Heart right ventricle (tissue), 16 donors: ENCODE measurements around the gene PROK2. TPM values are rescaled to one million over a fixed set of nuclear protein-coding genes. Genes with fewer than 3 reads are reported as not detected.
A peak's percentile ranks its signal among the peaks of the same experiment; 100 is the strongest.

Experiments used
- ATAC-seq, 8 donors: fragments of 200-7000 bp; cut with Tn5 transposase; one replicate each; pipeline ENCODE4 v1.9.1; 2020; ENCODE audit warnings: mild to moderate bottlenecking in 8 of 8, moderate library complexity in 8 of 8, moderate number of reproducible peaks in 1 of 8
- DNase-seq, 2 donors: peaks; one replicate each; pipeline ENCODE4 v3.0.0-alpha.2; 2020
- H3K27ac ChIP-seq, 10 donors: fragments of 200-600 bp; sonication (generic) in 2 of 10; one replicate each; pipeline versions ENCODE4 v1.5.0 to v1.8.0; 2020 to 2022; ENCODE audit warnings: mild to moderate bottlenecking in 3 of 10
- H3K27me3 ChIP-seq, 7 donors: fragments of 200-600 bp; one replicate each; pipeline ENCODE4 v1.8.0; 2021 to 2022; ENCODE audit warnings: mild to moderate bottlenecking in 2 of 7
- H3K36me3 ChIP-seq, 9 donors: fragments of 200-600 bp; sonication (generic) in 1 of 9; one replicate each; pipeline versions ENCODE4 v1.5.0 to v1.8.0; 2020 to 2022; ENCODE audit warnings: mild to moderate bottlenecking in 2 of 9
- H3K4me1 ChIP-seq, 9 donors: fragments of 200-600 bp; sonication (generic) in 1 of 9; one replicate each; pipeline versions ENCODE4 v1.5.0 to v1.8.0; 2020 to 2022; ENCODE audit warnings: mild to moderate bottlenecking in 4 of 9
- H3K4me3 ChIP-seq, 10 donors: fragments of 200-600 bp; sonication (generic) in 2 of 10; one replicate each; pipeline versions ENCODE4 v1.5.0 to v1.8.0; 2020 to 2022; ENCODE audit warnings: mild to moderate bottlenecking in 7 of 10, moderate library complexity in 2 of 10
- H3K9me3 ChIP-seq, 11 donors: fragments of 200-600 bp in 10 of 11; sonication (generic) in 2 of 11; one replicate each; pipeline versions ENCODE4 v1.5.0 to v1.8.0; 2013 to 2022; ENCODE audit warnings: mild to moderate bottlenecking in 2 of 11, control low read depth in 1 of 11, moderate library complexity in 1 of 11
- WGBS, 2 donors: extraction: QIAGEN DNeasy Blood & Tissue Kit; methylation state at CpG; one replicate each; pipeline ENCODE4 v1.1.7; 2013; ENCODE audit warnings: inconsistent platforms in 1 of 2; 5-methylcytosine and 5-hydroxymethylcytosine counted together
- intact Hi-C, 10 donors: fragments of 100-400 bp; cut with DNase I; formaldehyde crosslinking; loops; one replicate each; pipeline versions ENCODE4 v1.11.1 to v1.14.2; 2022
- polyA plus RNA-seq, 2 donors: library from polyadenylated mRNA; stranded (reverse); fragments of 200-250 nt; gene quantifications; one replicate each; pipeline ENCODE4 v1.2.3, GENCODE V29; 2013
- total RNA-seq, 10 donors: library from RNA; stranded (reverse); fragmentation: NEBNext Ultra II Directional in 3 of 10; extraction: Animal tissue kit (Norgen Biotek cat#: 25700) in 3 of 10; gene quantifications; one replicate each; pipeline versions ENCODE4 v1.2.1 to v1.2.4, GENCODE V29; 2021 to 2023
- TF ChIP-seq, protein P1 (sequence below), 9 donors: fragments of 200-600 bp; sonication (generic) in 2 of 9; IDR thresholded peaks; one replicate each; pipeline versions ENCODE4 v1.5.0 to v1.8.0; 2021 to 2022; ENCODE audit warnings: antibody characterized with exemption in 9 of 9, mild to moderate bottlenecking in 5 of 9, moderate library complexity in 1 of 9
- donor health status: Arrhythmogenic right ventricular cardiomyopathy.
- donor health status: ischemic (EF 13 %, LVEDD 7.1; RV severe dilation, severe dysfunction).
- donor health status: healthy with polysubstance abuse.
- donor health status: DM: no; HTN: yes; CAD: no.
- donor health status: DM: no; HTN: no; CAD: no.
- donor health status: ischemic (EF 25% LVEDD 6.9; RV normal size, moderate dysfunction).
- donor health status: ischemic (EF 25% LVEDD 5.7; RV mildly dilated, moderate dysfunction).
- donor health status: healthy.
- donor health status: DM: yes; HTN: yes; CAD: no.
- donor health status: Ischemic cardiomyopathy.
- donor health status: ischemic (EF 35%, LVEDD 5.7; RV mildly dilated, moderate dysfunction).
- donor health status: nonischemic (EF 11% LVEDD 7.7; RV severe dilation, severe dysfunction).
- donor health status: DM: yes; HTN: yes; CAD: no.
- donor health status: PGD.
- donor health status: ischemic (EF 29% LVEDD 5.4; RV normal size, mild dysfunction).
- donor health status: nonischemic (EF 23%, LVEDD 6.1; RV moderate dilation, normal function).

PROK2 gene
- total and polyA plus RNA-seq, 12 donors: 0.09 to 0.67 (median 0.43) TPM; not detected in 4

DNA sequence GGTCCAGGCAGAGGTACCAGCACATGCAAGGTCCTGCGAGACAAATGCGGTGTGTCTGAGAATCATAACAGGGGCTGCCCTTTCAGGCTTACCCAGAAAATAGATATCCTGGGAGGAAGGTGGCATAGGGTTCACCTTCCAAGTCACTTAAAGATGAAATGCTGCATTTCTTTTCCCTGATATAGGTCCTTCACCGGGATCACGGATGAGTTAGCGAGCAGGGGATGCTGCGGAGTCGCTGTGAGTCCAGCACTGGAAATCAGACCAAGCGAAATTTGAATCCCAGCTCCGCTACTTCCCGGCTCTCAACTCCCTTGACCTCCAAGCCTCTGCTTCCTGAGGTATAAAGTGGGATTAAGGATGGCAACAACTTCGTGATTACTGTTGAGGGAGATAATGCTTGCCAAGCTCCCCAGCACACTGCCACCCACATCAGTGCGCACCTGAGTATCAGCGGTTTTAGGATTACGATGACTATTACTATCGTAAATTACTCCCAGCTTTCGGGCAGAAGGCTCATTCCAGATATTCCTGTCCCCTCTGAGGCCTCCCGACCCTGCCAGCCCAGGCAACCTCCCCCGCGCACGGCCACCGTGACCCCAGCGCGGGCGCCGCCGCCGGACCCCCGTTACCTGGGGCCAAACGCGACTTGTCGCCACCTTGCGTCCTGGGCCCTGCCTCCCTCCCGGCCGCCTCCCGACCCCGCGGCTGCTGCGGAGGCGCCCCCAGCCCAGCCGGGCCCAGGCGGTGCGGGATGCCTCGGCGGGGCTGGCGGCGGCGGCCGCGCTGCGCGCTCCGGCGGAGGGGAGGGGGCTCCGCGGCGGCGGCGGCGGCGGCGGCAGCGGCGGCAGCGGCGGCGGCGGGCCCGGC lies 31.9 kb downstream of the PROK2 start:
- peak overlapping the region in 1 of 10 donors; percentile 57 for H3K27ac ChIP-seq
- peaks cover 0 to 12% (median 0%) of the 10 kb centered on the region in 9 donors for H3K4me1 ChIP-seq
- intact Hi-C loops: no loop called here
- H3K4me3 ChIP-seq: peak overlapping the region in 9 of 10 donors; percentile 27 to 59 (median 50)
- H3K9me3 ChIP-seq: no peaks in the 10 kb centered on the region
- WGBS, 2 donors: 8 to 10% methylated on average over 56 to 67 of the region's 68 CpGs
- TF ChIP-seq, protein P1, sequence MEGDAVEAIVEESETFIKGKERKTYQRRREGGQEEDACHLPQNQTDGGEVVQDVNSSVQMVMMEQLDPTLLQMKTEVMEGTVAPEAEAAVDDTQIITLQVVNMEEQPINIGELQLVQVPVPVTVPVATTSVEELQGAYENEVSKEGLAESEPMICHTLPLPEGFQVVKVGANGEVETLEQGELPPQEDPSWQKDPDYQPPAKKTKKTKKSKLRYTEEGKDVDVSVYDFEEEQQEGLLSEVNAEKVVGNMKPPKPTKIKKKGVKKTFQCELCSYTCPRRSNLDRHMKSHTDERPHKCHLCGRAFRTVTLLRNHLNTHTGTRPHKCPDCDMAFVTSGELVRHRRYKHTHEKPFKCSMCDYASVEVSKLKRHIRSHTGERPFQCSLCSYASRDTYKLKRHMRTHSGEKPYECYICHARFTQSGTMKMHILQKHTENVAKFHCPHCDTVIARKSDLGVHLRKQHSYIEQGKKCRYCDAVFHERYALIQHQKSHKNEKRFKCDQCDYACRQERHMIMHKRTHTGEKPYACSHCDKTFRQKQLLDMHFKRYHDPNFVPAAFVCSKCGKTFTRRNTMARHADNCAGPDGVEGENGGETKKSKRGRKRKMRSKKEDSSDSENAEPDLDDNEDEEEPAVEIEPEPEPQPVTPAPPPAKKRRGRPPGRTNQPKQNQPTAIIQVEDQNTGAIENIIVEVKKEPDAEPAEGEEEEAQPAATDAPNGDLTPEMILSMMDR (IDR thresholded peaks at IDR 0.05): no peak
- DNase-seq: no peak
- ATAC-seq: peak in 2 of 8 donors; percentile 11 to 23
- H3K27me3 ChIP-seq: peaks cover 0 to 59% (median 38%) of the 10 kb centered on the region in 7 donors
- H3K36me3 ChIP-seq: no peaks in the 10 kb centered on the region

DNA sequence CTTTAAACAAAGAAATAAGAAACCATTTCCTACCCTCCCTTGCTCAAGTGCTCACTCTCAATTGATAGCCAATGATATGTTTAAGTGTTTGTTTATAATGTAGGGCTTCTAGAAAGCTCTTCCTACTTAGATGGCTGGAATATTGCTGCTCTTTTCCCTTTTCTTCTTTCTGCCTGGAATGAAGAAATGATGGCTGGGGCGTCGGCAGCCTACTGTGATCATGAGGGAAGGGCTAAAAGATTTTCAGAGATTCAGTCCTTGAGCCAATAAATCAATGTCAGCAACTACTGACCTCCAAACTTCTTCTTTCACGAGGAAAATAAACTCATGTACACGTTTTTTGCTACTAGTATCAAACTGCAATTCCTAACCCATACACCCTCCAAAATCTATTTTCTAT lies 33.3 kb downstream of the PROK2 start:
- Histone ChIP-seq H3K36me3 (no peaks in the 10 kb centered on the region), H3K4me3 (no peak overlapping the region), H3K27me3 (peaks cover 0 to 45% (median 28%) of the 10 kb centered on the region in 7 donors), H3K9me3 (no peaks in the 10 kb centered on the region), H3K4me1 (peaks cover 0 to 12% (median 0%) of the 10 kb centered on the region in 9 donors), H3K27ac (no peak overlapping the region)
- 93% methylated on average over 4 of the region's 4 CpGs for WGBS, 2 donors
- DNase-seq: no peak
- intact Hi-C loops: no loop called here
- ATAC-seq: no peak
- TF ChIP-seq, protein P1 (IDR thresholded peaks at IDR 0.05): no peak

DNA sequence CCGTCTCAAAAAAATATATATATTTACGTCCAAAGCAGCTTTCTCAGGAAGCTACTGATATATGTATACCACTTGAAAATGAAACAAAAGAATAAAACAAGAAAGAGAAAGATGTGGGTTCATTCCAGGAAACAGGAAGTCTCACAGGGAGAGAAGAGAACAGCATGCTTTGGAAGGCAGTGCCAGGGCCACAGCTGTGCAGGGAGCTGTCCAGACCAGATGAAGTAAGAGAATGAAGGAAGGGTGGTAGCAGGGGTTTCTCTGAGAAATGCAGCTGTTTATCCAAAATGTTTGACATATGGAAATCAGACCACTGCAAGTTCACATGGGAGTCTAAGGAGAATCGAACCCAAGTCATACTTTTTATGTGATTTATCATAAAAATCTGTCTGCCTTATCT lies 40.2 kb downstream of the PROK2 start:
- TF ChIP-seq, protein P1 (IDR thresholded peaks at IDR 0.05): no peak
- DNase-seq: no peak
- no peaks in the 10 kb centered on the region for H3K27me3 ChIP-seq
- H3K9me3 ChIP-seq: peaks cover 0 to 38% (median 25%) of the 10 kb centered on the region in 11 donors
- intact Hi-C loops: no loop called here
- no peak for ATAC-seq
- H3K4me3 ChIP-seq: no peak overlapping the region
- no peak overlapping the region for H3K27ac ChIP-seq
- H3K4me1 ChIP-seq: no peaks in the 10 kb centered on the region
- H3K36me3 ChIP-seq: no peaks in the 10 kb centered on the region
- 85 to 91% methylated on average over 3 of the region's 3 CpGs for WGBS, 2 donors

DNA sequence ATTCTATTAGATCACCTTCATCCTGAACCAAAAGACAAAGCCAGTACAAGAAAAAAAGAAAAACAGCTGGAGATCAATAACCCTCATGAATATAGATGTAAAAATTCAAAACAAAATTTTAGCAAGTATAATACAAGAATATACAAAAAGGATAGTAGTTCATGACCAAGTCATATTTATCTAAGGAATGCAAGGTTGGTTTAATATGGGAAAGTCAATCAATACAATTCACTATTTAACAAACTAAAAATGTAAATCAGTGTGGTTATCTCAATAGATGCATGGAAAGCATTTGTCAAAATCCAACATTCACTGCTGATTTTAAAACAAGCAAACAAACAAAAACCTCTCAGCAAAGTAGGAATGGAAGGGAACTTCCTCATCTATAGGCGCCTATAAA lies 42.3 kb downstream of the PROK2 start:
- intact Hi-C loops: no loop called here
- DNase-seq: no peak
- no peaks in the 10 kb centered on the region for H3K36me3 ChIP-seq
- no peak for ATAC-seq
- H3K4me3 ChIP-seq: no peak overlapping the region
- 93 to 100% methylated on average over 1 of the region's 1 CpG for WGBS, 2 donors
- no peaks in the 10 kb centered on the region for H3K27me3 ChIP-seq
- TF ChIP-seq, protein P1 (IDR thresholded peaks at IDR 0.05): no peak
- peaks cover 0 to 38% (median 25%) of the 10 kb centered on the region in 11 donors for H3K9me3 ChIP-seq
- no peaks in the 10 kb centered on the region for H3K4me1 ChIP-seq
- no peak overlapping the region for H3K27ac ChIP-seq
